ENCODE results near the gene PARD3B.

- no peak for TF ChIP-seq CTCF (conservative IDR thresholded peaks at IDR 0.05; ENCODE audit: low read depth, low read length)
- TF ChIP-seq POLR2A (IDR thresholded peaks at IDR 0.05; ENCODE audit: low read depth, low read length) = no peak
- TF ChIP-seq USF2 (IDR thresholded peaks at IDR 0.05; ENCODE audit: low read depth, low read length) = no peak
- no peak for TF ChIP-seq CEBPB (IDR thresholded peaks at IDR 0.05; ENCODE audit: low read depth, low read length)
- no peak for TF ChIP-seq SMC3 (IDR thresholded peaks at IDR 0.05; ENCODE audit: low read depth, low read length)
- TF ChIP-seq RAD21 (IDR thresholded peaks at IDR 0.05; ENCODE audit: low read length) = no peak
- no peak for TF ChIP-seq BHLHE40 (IDR thresholded peaks at IDR 0.05; ENCODE audit: low read depth, low read length)
- TF ChIP-seq RCOR1 (IDR thresholded peaks at IDR 0.05; ENCODE audit: insufficient replicate concordance, low read length) = no peak
- TF ChIP-seq NFE2L2 (IDR thresholded peaks at IDR 0.05; ENCODE audit: low read depth, low read length) = no peak
Measured at GRCh38 chr2:205175831-205176230, 630.6 kb downstream of the PARD3B start.
